SU-DHL-6 (cell line): ENCODE measurements around the gene PVR.

Experiments
- EZH2phosphoT487 ChIP-seq: fragments of 200-600 bp; sonication (generic), shearing (Covaris generic); conservative IDR thresholded peaks from 2 replicates; pipeline ENCODE4 v1.6.1; 2018; ENCODE audit warnings: mild to moderate bottlenecking, antibody characterized with exemption, low read length, moderate library complexity, mixed read lengths
- TF ChIP-seq, protein P1 (sequence below): fragments of 200-600 bp; sonication (generic); IDR thresholded peaks from one replicate; pipeline ENCODE4 v1.5.1; 2017; ENCODE audit warnings: antibody characterized with exemption, mild to moderate bottlenecking, low read length, moderate library complexity; ENCODE audit not compliant: insufficient read depth, poor library complexity, severe bottlenecking

DNA sequence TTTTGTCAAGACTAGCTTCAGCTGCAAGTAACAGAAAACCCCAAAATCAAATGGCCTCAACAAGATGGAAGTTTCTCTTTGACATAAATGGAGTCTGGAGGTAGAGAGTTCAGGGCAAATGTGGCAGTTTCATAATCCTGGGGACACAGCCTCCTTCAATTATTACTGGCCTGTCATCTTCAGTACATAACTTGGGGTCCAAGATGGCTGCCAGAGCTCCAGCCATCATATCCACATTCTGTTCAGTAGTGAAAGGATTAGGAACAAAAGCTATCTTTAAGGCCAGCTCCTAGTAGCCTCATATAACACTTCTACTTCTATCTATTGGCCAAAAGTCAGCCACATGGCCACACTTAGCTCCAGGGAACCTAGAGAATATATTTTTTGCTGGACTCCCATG is 45.4 kb upstream of the PVR start:
- TF ChIP-seq, protein P1, sequence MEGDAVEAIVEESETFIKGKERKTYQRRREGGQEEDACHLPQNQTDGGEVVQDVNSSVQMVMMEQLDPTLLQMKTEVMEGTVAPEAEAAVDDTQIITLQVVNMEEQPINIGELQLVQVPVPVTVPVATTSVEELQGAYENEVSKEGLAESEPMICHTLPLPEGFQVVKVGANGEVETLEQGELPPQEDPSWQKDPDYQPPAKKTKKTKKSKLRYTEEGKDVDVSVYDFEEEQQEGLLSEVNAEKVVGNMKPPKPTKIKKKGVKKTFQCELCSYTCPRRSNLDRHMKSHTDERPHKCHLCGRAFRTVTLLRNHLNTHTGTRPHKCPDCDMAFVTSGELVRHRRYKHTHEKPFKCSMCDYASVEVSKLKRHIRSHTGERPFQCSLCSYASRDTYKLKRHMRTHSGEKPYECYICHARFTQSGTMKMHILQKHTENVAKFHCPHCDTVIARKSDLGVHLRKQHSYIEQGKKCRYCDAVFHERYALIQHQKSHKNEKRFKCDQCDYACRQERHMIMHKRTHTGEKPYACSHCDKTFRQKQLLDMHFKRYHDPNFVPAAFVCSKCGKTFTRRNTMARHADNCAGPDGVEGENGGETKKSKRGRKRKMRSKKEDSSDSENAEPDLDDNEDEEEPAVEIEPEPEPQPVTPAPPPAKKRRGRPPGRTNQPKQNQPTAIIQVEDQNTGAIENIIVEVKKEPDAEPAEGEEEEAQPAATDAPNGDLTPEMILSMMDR: no peak
- TF ChIP-seq EZH2phosphoT487: no peak
